ENCODE measurements around the gene STX7. TPM values are rescaled to one million over a fixed set of nuclear protein-coding genes. Genes with fewer than 3 reads are reported as not detected.

The STX7 gene
- total and polyA plus RNA-seq, 2 donors (not counting 3 experiments of a cell fraction or from before 2014, with no cell fraction given): 13.4 to 45.5 TPM

DNA sequence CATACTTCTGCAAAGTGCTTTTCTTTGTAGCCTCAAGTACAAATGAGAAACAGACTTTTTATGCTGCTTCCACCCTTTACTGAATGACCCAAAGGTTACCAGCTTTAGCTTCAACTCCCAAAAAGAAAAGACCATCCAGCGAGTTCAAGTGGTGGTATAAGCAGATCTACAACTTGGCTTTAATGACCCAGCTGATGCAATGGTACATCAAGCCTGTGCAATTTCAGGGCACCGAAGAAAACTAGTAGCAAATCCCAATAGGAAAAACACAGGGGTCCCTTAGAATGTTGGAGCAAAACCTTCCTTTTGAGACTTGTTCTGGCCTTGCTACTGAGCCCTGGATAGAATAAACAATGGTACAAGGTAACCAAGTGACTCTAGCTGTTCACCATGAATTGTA, 33.8 kb downstream of the STX7 start:
- Histone ChIP-seq H3K9me1 (replicated peaks; ENCODE audit: control insufficient read depth, extremely low read depth, insufficient read depth, low read length) (no peaks in the 10 kb centered on the region), H3K9me3 (replicated peaks; ENCODE audit: control insufficient read depth, insufficient read depth, low read length) (no peaks in the 10 kb centered on the region), H4K20me1 (replicated peaks; ENCODE audit: control insufficient read depth, extremely low read depth, insufficient read depth, low read length) (peaks cover 5% of the 10 kb centered on the region), H3K9ac (replicated peaks; ENCODE audit: extremely low read depth, insufficient read depth, low read length) (no peak overlapping the region), H3K27ac (ENCODE audit: insufficient read depth, low read depth, low read length) (no peak overlapping the region), H2AFZ (ENCODE audit: low read depth, low read length) (no peak overlapping the region), H3K79me2 (ENCODE audit: control insufficient read depth, insufficient read depth, low read length) (peaks cover 29% of the 10 kb centered on the region), H3K4me3 (replicated peaks in 1 of 3; ENCODE audit: insufficient read depth in 1 of 3, low read depth in 1 of 3, low read length in 3 of 3) (no peak overlapping the region), H3K27me3 (ENCODE audit: control insufficient read depth in 2 of 2, insufficient read depth in 2 of 2, low read length in 2 of 2) (no peaks in the 10 kb centered on the region), H3K4me2 (ENCODE audit: insufficient read depth, low read length) (no peak overlapping the region), H3K36me3 (ENCODE audit: control insufficient read depth in 2 of 2, extremely low read depth in 1 of 2, insufficient read depth in 2 of 2, low read length in 2 of 2) (no peaks in the 10 kb centered on the region), H3K4me1 (ENCODE audit: control insufficient read depth, extremely low read depth, insufficient read depth, low read length) (no peaks in the 10 kb centered on the region)
- DNase-seq (ENCODE audit: low read depth, low spot score) (no peak), FAIRE-seq (no peak)
- BruUV-seq (replicated peaks): no TSS peak
- ChIA-PET POLR2A (no interaction called here), CTCF (interaction anchor here (1.7 kb wide), 1 partner anchor 199 kb away, joined by 5 read pairs; no protein-coding TSS in a partner anchor)
- dilution Hi-C loops (cut with MboI; ENCODE audit: extremely low pct_ligation_motif_present, low sequenced_read_pairs) (no loop called here), intact Hi-C loops (cut with micrococcal nuclease) (no loop called here)
- TF ChIP-seq FOS (IDR thresholded peaks at IDR 0.05; ENCODE audit: borderline replicate concordance, insufficient read depth, low read length) (no peak), EZH2 (IDR thresholded peaks at IDR 0.05; ENCODE audit: borderline replicate concordance, low read depth, low read length, severe bottlenecking) (no peak), GATA2 (IDR thresholded peaks at IDR 0.05; ENCODE audit: insufficient read depth, insufficient read length, low read depth, low read length) (no peak), MYC (IDR thresholded peaks at IDR 0.05; ENCODE audit: low read depth, low read length) (no peak), POLR2A (IDR thresholded peaks at IDR 0.05; ENCODE audit: low read depth, low read length) (no peak), POLR2AphosphoS5 (IDR thresholded peaks at IDR 0.05; ENCODE audit: insufficient read depth, low read depth, low read length) (no peak), JUN (IDR thresholded peaks at IDR 0.05; ENCODE audit: borderline replicate concordance, insufficient read depth, insufficient read length, low read depth) (no peak)
- TF ChIP-seq, protein P1, sequence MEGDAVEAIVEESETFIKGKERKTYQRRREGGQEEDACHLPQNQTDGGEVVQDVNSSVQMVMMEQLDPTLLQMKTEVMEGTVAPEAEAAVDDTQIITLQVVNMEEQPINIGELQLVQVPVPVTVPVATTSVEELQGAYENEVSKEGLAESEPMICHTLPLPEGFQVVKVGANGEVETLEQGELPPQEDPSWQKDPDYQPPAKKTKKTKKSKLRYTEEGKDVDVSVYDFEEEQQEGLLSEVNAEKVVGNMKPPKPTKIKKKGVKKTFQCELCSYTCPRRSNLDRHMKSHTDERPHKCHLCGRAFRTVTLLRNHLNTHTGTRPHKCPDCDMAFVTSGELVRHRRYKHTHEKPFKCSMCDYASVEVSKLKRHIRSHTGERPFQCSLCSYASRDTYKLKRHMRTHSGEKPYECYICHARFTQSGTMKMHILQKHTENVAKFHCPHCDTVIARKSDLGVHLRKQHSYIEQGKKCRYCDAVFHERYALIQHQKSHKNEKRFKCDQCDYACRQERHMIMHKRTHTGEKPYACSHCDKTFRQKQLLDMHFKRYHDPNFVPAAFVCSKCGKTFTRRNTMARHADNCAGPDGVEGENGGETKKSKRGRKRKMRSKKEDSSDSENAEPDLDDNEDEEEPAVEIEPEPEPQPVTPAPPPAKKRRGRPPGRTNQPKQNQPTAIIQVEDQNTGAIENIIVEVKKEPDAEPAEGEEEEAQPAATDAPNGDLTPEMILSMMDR (IDR thresholded peaks at IDR 0.05; ENCODE audit: extremely low read depth in 1 of 2, insufficient read depth in 1 of 2, low read depth in 1 of 2, low read length in 2 of 2): no peak
- TF ChIP-seq, protein P2, sequence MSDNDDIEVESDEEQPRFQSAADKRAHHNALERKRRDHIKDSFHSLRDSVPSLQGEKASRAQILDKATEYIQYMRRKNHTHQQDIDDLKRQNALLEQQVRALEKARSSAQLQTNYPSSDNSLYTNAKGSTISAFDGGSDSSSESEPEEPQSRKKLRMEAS (IDR thresholded peaks at IDR 0.05; ENCODE audit: insufficient read depth, insufficient read length): no peak

Data from endothelial cell of umbilical vein (primary cell).